ENCODE measurements around the gene MRTO4. TPM values are rescaled to one million over a fixed set of nuclear protein-coding genes. Genes with fewer than 3 reads are reported as not detected.

The MRTO4 gene
- total and polyA plus RNA-seq, 9 of the 15 experiments (the other 6 are each of a cell fraction or from before 2014, with no cell fraction given) = 62.0 to 173 (median 146) TPM

- TF ChIP-seq HOXB6 (CRISPR knock-in tag; IDR thresholded peaks at IDR 0.05; ENCODE audit: borderline replicate concordance) = no peak
- no peak for TF ChIP-seq UBTF (IDR thresholded peaks at IDR 0.05; ENCODE audit: borderline replicate concordance in 1 of 2, low read depth in 2 of 2, low read length in 2 of 2)
- no peak for TF ChIP-seq NR1H2 (CRISPR knock-in tag; IDR thresholded peaks at IDR 0.05)
- TF ChIP-seq BDP1 (IDR thresholded peaks at IDR 0.05; ENCODE audit: insufficient read depth, insufficient read length) = no peak
- TF ChIP-seq HNRNPK (IDR thresholded peaks at IDR 0.05; ENCODE audit: low read depth, low read length, poor library complexity, severe bottlenecking) = peak; percentile 20
- TF ChIP-seq ZNF280B (CRISPR knock-in tag; IDR thresholded peaks at IDR 0.05) = no peak
- no peak for TF ChIP-seq SREBF2 (CRISPR knock-in tag; IDR thresholded peaks at IDR 0.05)
- TF ChIP-seq SMAD4 (CRISPR knock-in tag; conservative IDR thresholded peaks at IDR 0.05) = peak; percentile 95
- peak; percentile 94 for TF ChIP-seq NBN (IDR thresholded peaks at IDR 0.05; ENCODE audit: low read depth)
- TF ChIP-seq ZBTB11 (CRISPR knock-in tag; IDR thresholded peaks at IDR 0.05) = peak in 2 of 3 experiments; percentile 70 to 93; a peak in 2 of 6 replicates
- 0 out of 2 replicates have a peak, but pooled peaks have one; percentile 31 for TF ChIP-seq TARDBP (IDR thresholded peaks at IDR 0.05)
- TF ChIP-seq RHOXF2B (CRISPR knock-in tag; conservative IDR thresholded peaks at IDR 0.05) = no peak
- peak in 1 of 2 experiments; percentile 94; a peak in 2 of 4 replicates for TF ChIP-seq CSDE1 (IDR thresholded peaks at IDR 0.05)
- TF ChIP-seq AFF4 (CRISPR knock-in tag; IDR thresholded peaks at IDR 0.05) = 0 out of 2 replicates have a peak, but pooled peaks have one; percentile 60
- TF ChIP-seq RFX1 (IDR thresholded peaks at IDR 0.05) = no peak
- TF ChIP-seq ZNF124 (CRISPR knock-in tag; IDR thresholded peaks at IDR 0.05) = no peak
Measured at GRCh38 chr1:19209990-19210771, 41.4 kb upstream of the MRTO4 start, which contains the start of gene UBR4 (continued).

Data from K562 (cell line).